Temporal lobe (tissue), 1 donor: ENCODE measurements around the gene KRTAP10-8. TPM values are rescaled to one million over a fixed set of nuclear protein-coding genes. Genes with fewer than 3 reads are reported as not detected.

ENCODE experiments used
- total RNA-seq: library from RNA; depleted of rRNA; stranded (reverse); fragments of >200 nt; gene quantifications from one replicate; pipeline ENCODE4 v1.2.3, GENCODE V29; 2014

The KRTAP10-8 gene
- total RNA-seq, 1 donor from 2014 or later: not detected

Other genes with a start within 250 kb of the KRTAP10-8 start
- 5.7 TPM for gene LRRC3, start 156.6 kb upstream of the KRTAP10-8 start, total RNA-seq
- not detected for gene KRTAP10-1, start 71.9 kb upstream of the KRTAP10-8 start, total RNA-seq
- not detected for gene KRTAP10-2, start 60.6 kb upstream of the KRTAP10-8 start, total RNA-seq
- not detected for gene KRTAP10-3, start 53.3 kb upstream of the KRTAP10-8 start, total RNA-seq
- gene KRTAP10-4, start 38.4 kb upstream of the KRTAP10-8 start, total RNA-seq: not detected
- gene KRTAP10-5, start 31.5 kb upstream of the KRTAP10-8 start, total RNA-seq: not detected
- not detected for gene KRTAP10-6, start 19.6 kb upstream of the KRTAP10-8 start, total RNA-seq
- gene KRTAP10-7, start 11.5 kb upstream of the KRTAP10-8 start, total RNA-seq: not detected
- not detected for gene KRTAP10-9, start 15.0 kb downstream of the KRTAP10-8 start, total RNA-seq
- gene KRTAP10-10, start 25.3 kb downstream of the KRTAP10-8 start, total RNA-seq: not detected
- not detected for gene KRTAP10-11, start 34.3 kb downstream of the KRTAP10-8 start, total RNA-seq
- not detected for gene KRTAP12-4, start 42.6 kb downstream of the KRTAP10-8 start, total RNA-seq
- gene KRTAP12-3, start 45.9 kb downstream of the KRTAP10-8 start, total RNA-seq: not detected
- not detected for gene KRTAP12-2, start 54.8 kb downstream of the KRTAP10-8 start, total RNA-seq
- not detected for gene KRTAP12-1, start 70.1 kb downstream of the KRTAP10-8 start, total RNA-seq
- not detected for gene KRTAP10-12, start 85.1 kb downstream of the KRTAP10-8 start, total RNA-seq
- gene TSPEAR, start 99.5 kb downstream of the KRTAP10-8 start, total RNA-seq: not detected
- gene UBE2G2, start 189.7 kb downstream of the KRTAP10-8 start, total RNA-seq: 36.4 TPM
- gene SUMO3, start 206.0 kb downstream of the KRTAP10-8 start, total RNA-seq: 55.6 TPM